Common myeloid progenitor, CD34-positive (primary cell): ENCODE measurements around the gene KRT80.

Experiments used
- CTCF ChIA-PET: fragments of 350-600 bp; sonication (Branson Sonifier 250); formaldehyde crosslinking; loops from one replicate; lab custom pipeline; 2021; ENCODE audit warnings: antibody characterized with exemption; lab: Charles Lee
- POLR2A ChIA-PET: fragments of 350-600 bp; sonication (Branson Sonifier 250); formaldehyde crosslinking; loops from one replicate; lab custom pipeline; 2021; ENCODE audit warnings: antibody characterized with exemption; lab: Charles Lee
- DNase-seq, 3 donors: peaks; one replicate each; pipeline versions ENCODE4 v3.0.0 to v3.0.0-alpha.2; 2013
- H3K27ac ChIP-seq, 2 experiments: 1 replicate in 1 of 2; 2 replicates in 1 of 2; pipeline ENCODE4 v1.7.0; 2013; ENCODE audit warnings: inconsistent platforms in 2 of 2, low read length in 2 of 2, mild to moderate bottlenecking in 2 of 2, low read depth in 1 of 2, moderate library complexity in 1 of 2; ENCODE audit not compliant: severe bottlenecking in 2 of 2, insufficient read depth in 1 of 2, poor library complexity in 1 of 2
- H3K27me3 ChIP-seq, 5 experiments: replicated peaks in 2 of 5; 1 replicate in 3 of 5; 2 replicates in 2 of 5; pipeline versions ENCODE4 v1.6.1 to v1.7.0; 2013; ENCODE audit warnings: low read length in 4 of 5, mild to moderate bottlenecking in 2 of 5, moderate library complexity in 2 of 5, inconsistent platforms in 1 of 5; ENCODE audit not compliant: insufficient read depth in 5 of 5, control insufficient read depth in 4 of 5
- H3K36me3 ChIP-seq, 4 experiments: 1 replicate in 2 of 4; 2 replicates in 2 of 4; pipeline versions ENCODE4 v1.6.1 to v1.7.0; 2013; ENCODE audit warnings: low read length in 3 of 4, control low read depth in 1 of 4, mild to moderate bottlenecking in 1 of 4; ENCODE audit not compliant: control insufficient read depth in 4 of 4, insufficient read depth in 4 of 4
- H3K4me1 ChIP-seq, 4 experiments: 1 replicate in 3 of 4; 2 replicates in 1 of 4; pipeline versions ENCODE4 v1.6.1 to v1.7.1; 2013; ENCODE audit warnings: low read length in 3 of 4, mild to moderate bottlenecking in 3 of 4, control low read depth in 1 of 4, inconsistent platforms in 1 of 4, moderate library complexity in 1 of 4; ENCODE audit not compliant: control insufficient read depth in 4 of 4, insufficient read depth in 4 of 4; ENCODE audit errors: control extremely low read depth in 1 of 4
- H3K4me3 ChIP-seq, 7 experiments: 1 replicate in 4 of 7; 2 replicates in 3 of 7; pipeline versions ENCODE4 v1.5.1 to v1.7.0; 2013; ENCODE audit warnings: mild to moderate bottlenecking in 7 of 7, low read length in 6 of 7, moderate library complexity in 6 of 7, inconsistent platforms in 2 of 7, low read depth in 2 of 7, control low read depth in 1 of 7; ENCODE audit not compliant: insufficient read depth in 4 of 7, control insufficient read depth in 1 of 7; ENCODE audit errors: extremely low read depth in 1 of 7
- H3K9me3 ChIP-seq, 5 experiments: 1 replicate in 4 of 5; 2 replicates in 1 of 5; pipeline versions ENCODE4 v1.6.1 to v1.7.1; 2013; ENCODE audit warnings: low read length in 4 of 5, mild to moderate bottlenecking in 2 of 5, inconsistent platforms in 1 of 5, low read depth in 1 of 5, moderate library complexity in 1 of 5; ENCODE audit not compliant: control insufficient read depth in 4 of 5, insufficient read depth in 2 of 5; ENCODE audit errors: control extremely low read depth in 1 of 5
- WGBS: methylation state at CpG from one replicate; pipeline ENCODE4 v1.1.5; 2013; ENCODE audit not compliant: insufficient coverage; 5-methylcytosine and 5-hydroxymethylcytosine counted together

KRT80 gene

GRCh38 chr12:52187206-52187605, 4.6 kb downstream of the KRT80 start:
- Histone ChIP-seq H3K4me3 (no peak overlapping the region), H3K36me3 (no peaks in the 10 kb centered on the region), H3K9me3 (no peaks in the 10 kb centered on the region), H3K27ac (no peak overlapping the region), H3K27me3 (no peaks in the 10 kb centered on the region), H3K4me1 (peaks cover 0 to 21% (median 6%) of the 10 kb centered on the region in 4 experiments)
- WGBS, result 98% methylated on average over 11 of the region's 11 CpGs
- CTCF ChIA-PET, result interaction anchor here (0.9 to 3.5 kb wide), 5 partner anchors 12 to 28 kb away, joined by 3 to 25 read pairs (median 11); no protein-coding TSS in a partner anchor
- no peak for DNase-seq
- POLR2A ChIA-PET, result no interaction called here

- POLR2A ChIA-PET, result no interaction called here
- Histone ChIP-seq H3K4me3 (no peak overlapping the region), H3K36me3 (no peaks in the 10 kb centered on the region), H3K27ac (no peak overlapping the region), H3K4me1 (peaks cover 0 to 14% (median 3%) of the 10 kb centered on the region in 4 experiments), H3K9me3 (no peaks in the 10 kb centered on the region), H3K27me3 (no peaks in the 10 kb centered on the region)
- CTCF ChIA-PET, result interaction anchor here (0.9 to 3.5 kb wide), 7 partner anchors 8 to 35 kb away, joined by 3 to 25 read pairs (median 5); no protein-coding TSS in a partner anchor
- DNase-seq, result no peak
- 96% methylated on average over 8 of the region's 8 CpGs for WGBS
Observed at GRCh38 chr12:52186118-52186840, 5.5 kb downstream of the KRT80 start.

- H3K27me3 ChIP-seq, result no peaks in the 10 kb centered on the region
- H3K4me3 ChIP-seq, result no peak overlapping the region
- 97% methylated on average over 16 of the region's 16 CpGs for WGBS
- no peaks in the 10 kb centered on the region for H3K36me3 ChIP-seq
- no peak for DNase-seq
- peaks cover 0 to 14% (median 3%) of the 10 kb centered on the region in 4 experiments for H3K4me1 ChIP-seq
- H3K27ac ChIP-seq, result no peak overlapping the region
- ChIA-PET POLR2A (interaction anchor here (0.6 to 0.8 kb wide), 2 partner anchors 154 to 1788 kb away, joined by 3 to 4 read pairs; partner anchors contain the start of gene HOXC11), CTCF (interaction anchor here (0.9 to 3.5 kb wide), 6 partner anchors 8 to 176 kb away, joined by 3 to 25 read pairs (median 7); no protein-coding TSS in a partner anchor)
- H3K9me3 ChIP-seq, result no peaks in the 10 kb centered on the region
Observed at GRCh38 chr12:52185400-52185967, 6.3 kb downstream of the KRT80 start.

GRCh38 chr12:52184813-52185212, 7.0 kb downstream of the KRT80 start:
- Histone ChIP-seq H3K4me3 (no peak overlapping the region), H3K27ac (no peak overlapping the region), H3K9me3 (no peaks in the 10 kb centered on the region), H3K36me3 (no peaks in the 10 kb centered on the region), H3K4me1 (peaks cover 0 to 14% (median 3%) of the 10 kb centered on the region in 4 experiments), H3K27me3 (no peaks in the 10 kb centered on the region)
- ChIA-PET CTCF (interaction anchor here (0.9 to 3.5 kb wide), 5 partner anchors 9 to 176 kb away, joined by 3 to 25 read pairs (median 5); no protein-coding TSS in a partner anchor), POLR2A (interaction anchor here (0.8 kb wide), 1 partner anchor 155 kb away, joined by 3 read pairs; no protein-coding TSS in a partner anchor)
- peak in 1 of 3 donors; percentile 45 for DNase-seq
- WGBS, result 89% methylated on average over 4 of the region's 6 CpGs

GRCh38 chr12:52183971-52184370, 7.8 kb downstream of the KRT80 start:
- no peaks in the 10 kb centered on the region for H3K27me3 ChIP-seq
- ChIA-PET POLR2A (no interaction called here), CTCF (interaction anchor here (0.8 to 3.4 kb wide), 3 partner anchors 14 to 82 kb away, joined by 3 to 11 read pairs (median 5); no protein-coding TSS in a partner anchor)
- no peak overlapping the region for H3K4me3 ChIP-seq
- WGBS, result 88% methylated on average over 8 of the region's 8 CpGs
- no peak for DNase-seq
- H3K4me1 ChIP-seq, result peaks cover 0 to 14% (median 3%) of the 10 kb centered on the region in 4 experiments
- no peak overlapping the region for H3K27ac ChIP-seq
- H3K36me3 ChIP-seq, result no peaks in the 10 kb centered on the region
- no peaks in the 10 kb centered on the region for H3K9me3 ChIP-seq

GRCh38 chr12:52183544-52183910, 8.3 kb downstream of the KRT80 start:
- ChIA-PET CTCF (interaction anchor here (0.8 to 1.8 kb wide), 2 partner anchors 14 to 83 kb away, joined by 3 to 5 read pairs; no protein-coding TSS in a partner anchor), POLR2A (no interaction called here)
- WGBS, result 90% methylated on average over 6 of the region's 6 CpGs
- Histone ChIP-seq H3K4me1 (peaks cover 0 to 14% (median 3%) of the 10 kb centered on the region in 4 experiments), H3K27ac (no peak overlapping the region), H3K4me3 (no peak overlapping the region), H3K36me3 (no peaks in the 10 kb centered on the region), H3K27me3 (no peaks in the 10 kb centered on the region), H3K9me3 (no peaks in the 10 kb centered on the region)
- DNase-seq, result no peak
